KOPT-K1 (cell line): ENCODE measurements around the gene ZNF534.
"Not testable (repeated sequence)": the region's sequence is repeated elsewhere in the genome, so short reads cannot be mapped to it uniquely, and the experiment has no call there.

ENCODE experiments used
- H3K27ac ChIP-seq: fragments of 200-600 bp; sonication (generic); 2 replicates; pipeline ENCODE4 v1.5.1; 2016; ENCODE audit warnings: antibody characterized with exemption, mild to moderate bottlenecking, low read depth, low read length; ENCODE audit not compliant: poor library complexity, severe bottlenecking
- H3K36me3 ChIP-seq: fragments of 200-600 bp; sonication (generic); 2 replicates; pipeline ENCODE4 v1.5.1; 2017; ENCODE audit warnings: antibody characterized with exemption, mild to moderate bottlenecking, low read length, moderate library complexity; ENCODE audit not compliant: insufficient read depth
- H3K9me3 ChIP-seq: fragments of 200-600 bp; sonication (generic); 2 replicates; pipeline ENCODE4 v1.5.1; 2017; ENCODE audit warnings: antibody characterized with exemption, low read length, mild to moderate bottlenecking; ENCODE audit not compliant: insufficient read depth, poor library complexity, severe bottlenecking

Gene ZNF534

GRCh38 chr19:52484111-52484743, 55.3 kb downstream of the ZNF534 start:
- not testable (repeated sequence) for H3K36me3 ChIP-seq, H3K27ac ChIP-seq
- peaks cover 56% of the 10 kb centered on the region for H3K9me3 ChIP-seq

GRCh38 chr19:52485064-52485463, 56.1 kb downstream of the ZNF534 start:
- peaks cover 51% of the 10 kb centered on the region for H3K9me3 ChIP-seq
- not testable (repeated sequence) for H3K27ac ChIP-seq, H3K36me3 ChIP-seq

GRCh38 chr19:52485561-52486240, 56.8 kb downstream of the ZNF534 start:
- H3K9me3 ChIP-seq: peaks cover 47% of the 10 kb centered on the region
- not testable (repeated sequence) for H3K36me3 ChIP-seq, H3K27ac ChIP-seq

- Histone ChIP-seq H3K27ac (no peak overlapping the region), H3K36me3 (no peaks in the 10 kb centered on the region), H3K9me3 (peaks cover 23% of the 10 kb centered on the region)
Observed at GRCh38 chr19:52492201-52492993, 63.4 kb downstream of the ZNF534 start.

GRCh38 chr19:52492994-52493470, 64.1 kb downstream of the ZNF534 start:
- Histone ChIP-seq H3K27ac (no peak overlapping the region), H3K9me3 (peaks cover 23% of the 10 kb centered on the region), H3K36me3 (no peaks in the 10 kb centered on the region)

GRCh38 chr19:52494518-52494917, 65.6 kb downstream of the ZNF534 start:
- no peak overlapping the region for H3K27ac ChIP-seq
- peaks cover 28% of the 10 kb centered on the region for H3K9me3 ChIP-seq
- no peaks in the 10 kb centered on the region for H3K36me3 ChIP-seq

GRCh38 chr19:52498571-52498970, 69.6 kb downstream of the ZNF534 start:
- Histone ChIP-seq H3K36me3 (no peaks in the 10 kb centered on the region), H3K27ac (no peak overlapping the region), H3K9me3 (peaks cover 28% of the 10 kb centered on the region)

- H3K36me3 ChIP-seq, H3K27ac ChIP-seq: not testable (repeated sequence)
- H3K9me3 ChIP-seq: peaks cover 33% of the 10 kb centered on the region
Observed at GRCh38 chr19:52500474-52500873, 71.5 kb downstream of the ZNF534 start.

GRCh38 chr19:52500991-52501390, 72.0 kb downstream of the ZNF534 start:
- not testable (repeated sequence) for H3K36me3 ChIP-seq, H3K27ac ChIP-seq
- peaks cover 33% of the 10 kb centered on the region for H3K9me3 ChIP-seq
